SHP77 treated with DMSO at 0.1 percent for 48 hours (cell line): ENCODE data around the gene NOL11.
A peak's percentile ranks its signal among the peaks of the same experiment; 100 is the strongest.
"Not testable (repeated sequence)": the region's sequence is repeated elsewhere in the genome, so short reads cannot be mapped to it uniquely, and the experiment has no call there.

Source experiments
- DNase-seq: peaks from one replicate; lab custom pipeline; 2025; lab: John Stamatoyannopoulos, UW

Gene NOL11

DNA sequence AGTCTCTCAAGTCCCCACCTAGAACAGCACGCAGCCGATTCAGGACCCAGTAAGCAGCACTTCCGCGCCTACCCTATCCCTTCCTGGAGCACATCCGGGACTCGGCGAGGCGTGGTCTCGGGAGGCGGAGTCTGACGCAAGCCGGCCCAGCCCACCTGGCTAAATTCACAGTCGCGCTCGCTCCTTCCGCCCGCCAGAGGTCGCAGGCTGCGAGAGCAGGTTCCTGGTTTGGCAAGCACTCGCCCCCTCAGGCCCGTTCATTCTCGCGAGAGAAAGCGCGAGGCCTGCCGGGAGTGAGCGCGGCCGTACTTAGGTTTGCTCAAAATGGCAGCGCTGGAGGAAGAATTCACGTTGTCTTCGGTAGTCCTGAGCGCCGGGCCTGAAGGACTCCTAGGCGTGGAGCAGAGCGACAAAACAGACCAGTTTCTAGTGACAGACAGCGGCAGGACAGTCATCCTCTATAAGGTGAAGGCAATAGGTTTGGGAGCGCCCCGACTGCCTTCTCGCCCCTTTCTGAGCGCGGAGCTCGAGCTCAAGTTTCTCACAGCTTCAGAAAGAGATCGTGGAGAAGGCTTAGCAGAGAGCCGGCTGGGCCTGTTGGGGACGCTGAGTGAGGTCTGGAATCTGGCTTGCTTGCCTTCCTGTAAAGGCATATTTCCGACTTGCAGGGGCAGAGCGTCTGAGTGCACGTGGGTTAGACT is at the start of gene NOL11:
TSS of gene NOL11 (plus strand) at position 313 of the 701 bp plus-strand sequence. CDS start at position 325, 12 bp downstream.
- peak; percentile 94 for DNase-seq

DNA sequence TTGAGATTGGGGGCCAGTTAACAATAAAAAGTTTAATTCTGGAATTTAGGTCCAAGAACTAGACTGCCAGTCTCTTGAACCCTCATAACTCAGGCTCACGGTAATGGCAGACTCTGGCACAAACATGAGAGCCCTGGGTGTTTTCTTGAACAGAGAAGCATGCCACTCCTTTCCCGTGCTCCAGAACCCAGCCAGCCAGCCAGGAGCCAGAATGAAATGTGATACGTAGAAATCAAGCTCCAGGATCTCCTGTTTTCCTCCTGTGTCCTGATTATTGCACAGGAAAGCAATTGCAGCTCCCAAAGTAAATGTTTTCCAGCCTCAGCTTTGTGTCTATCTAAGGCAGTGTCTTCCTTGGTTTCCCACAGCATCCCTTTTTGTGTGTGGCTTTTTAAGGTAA is 46.2 kb upstream of the NOL11 start:
- no peak for DNase-seq

DNA sequence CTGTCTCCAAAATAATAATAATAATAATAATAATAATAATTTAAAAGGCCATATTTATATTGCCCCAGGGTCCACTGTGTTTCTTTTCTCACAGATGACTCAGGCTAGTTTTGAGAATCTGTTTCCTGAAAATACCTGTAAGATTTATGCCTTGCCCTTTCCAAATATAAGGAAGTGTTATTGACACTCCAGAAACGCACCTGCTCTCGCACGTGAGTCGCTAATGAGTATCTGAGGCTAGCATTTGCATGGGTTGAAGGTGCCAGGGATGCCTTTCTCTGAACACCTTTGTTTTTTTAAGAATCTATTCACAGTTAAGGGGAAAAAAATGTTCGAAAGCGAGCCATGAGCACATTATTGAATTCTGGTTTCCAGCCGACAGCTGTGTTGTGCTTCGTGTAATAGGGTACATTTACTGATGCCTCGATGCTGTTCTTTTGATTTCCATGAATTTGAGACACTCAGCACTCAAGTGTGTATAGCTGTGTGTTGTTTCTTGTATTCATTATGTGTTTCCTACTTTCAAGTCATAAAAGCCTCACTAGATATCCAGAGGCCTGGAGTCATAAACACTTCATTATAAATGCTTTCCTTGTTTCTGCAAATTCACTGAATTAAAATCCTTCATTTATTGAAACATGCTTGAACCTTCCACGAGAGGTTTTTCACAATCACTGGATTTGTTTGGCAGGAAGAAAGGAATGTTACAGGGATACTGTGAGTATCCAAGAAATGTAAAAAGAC is 45.0 kb upstream of the NOL11 start:
- no peak for DNase-seq

DNA sequence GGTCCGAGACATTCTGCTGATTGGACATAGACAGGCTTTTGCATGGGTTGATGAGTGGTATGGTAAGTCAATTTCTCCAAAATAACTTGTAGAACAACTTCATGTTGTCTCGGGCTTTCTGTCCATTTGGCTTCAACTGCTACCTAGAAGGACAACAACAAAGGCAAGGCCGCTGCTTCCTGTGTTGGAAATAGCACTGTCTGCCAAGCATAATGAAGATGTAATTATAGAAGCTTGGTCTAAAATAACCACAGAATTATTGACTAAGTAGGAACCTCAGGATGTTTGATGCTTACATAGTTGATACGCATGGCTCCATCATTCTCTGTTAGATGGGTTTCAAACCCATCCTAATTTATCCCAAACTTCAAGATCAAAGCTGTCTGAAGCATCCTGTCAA is 42.3 kb upstream of the NOL11 start:
- DNase-seq, result no peak

DNA sequence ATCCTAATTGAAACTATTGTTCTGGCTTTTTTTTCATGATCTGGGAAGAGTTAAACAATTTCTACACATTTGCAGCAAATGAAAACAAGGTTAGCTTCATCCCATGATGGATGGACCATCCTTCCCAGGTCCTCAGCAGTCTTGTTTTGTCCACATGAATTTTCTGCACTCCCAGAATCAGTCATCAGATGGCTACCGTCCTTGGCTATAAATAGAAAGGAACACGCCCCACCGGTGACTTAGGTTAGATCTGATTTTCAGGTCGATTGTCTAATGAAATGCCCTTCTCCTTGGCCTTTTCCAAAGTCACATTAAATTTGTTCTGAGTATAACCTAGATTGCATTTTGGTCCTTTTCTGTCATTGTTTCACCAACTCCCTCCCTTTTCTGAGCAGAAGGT is 41.4 kb upstream of the NOL11 start:
- DNase-seq, result no peak

DNA sequence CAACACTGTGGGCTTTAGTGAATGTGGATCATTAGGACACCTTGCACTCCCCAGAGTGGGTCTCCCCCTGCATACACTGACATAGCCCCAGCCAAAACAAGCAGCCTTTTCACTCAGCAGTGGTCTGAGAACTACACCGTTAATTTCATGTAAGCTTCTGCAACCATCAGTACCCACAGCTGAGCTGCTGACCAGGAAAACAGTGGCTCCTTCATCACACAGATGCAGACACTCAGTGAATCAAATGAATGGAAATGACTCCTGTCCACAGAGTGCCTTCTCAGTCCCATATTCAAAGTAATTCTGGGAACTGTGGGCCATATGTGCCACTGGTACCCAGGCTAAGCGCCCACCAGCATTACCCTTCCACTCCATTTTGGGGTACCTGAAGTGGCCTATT is 39.3 kb upstream of the NOL11 start:
- no peak for DNase-seq

DNA sequence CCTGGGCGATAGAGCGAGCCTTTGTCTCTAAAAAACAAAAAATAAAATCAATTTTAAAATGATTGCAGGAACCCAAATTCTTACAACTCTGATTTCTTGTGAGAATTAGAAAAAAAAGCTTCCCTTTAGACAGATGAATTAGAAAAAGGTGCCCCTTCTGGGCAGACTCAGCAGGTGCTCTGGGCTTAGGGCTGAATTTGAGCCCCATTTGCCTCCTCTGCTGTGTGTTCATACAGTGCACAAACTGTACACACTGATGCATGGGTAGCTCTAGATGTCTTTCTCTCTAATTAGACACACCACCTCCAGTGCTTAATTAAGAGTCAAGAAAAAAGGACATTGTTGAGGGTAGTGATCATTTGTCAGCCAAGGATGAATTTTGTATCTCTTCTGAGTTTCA is 38.5 kb upstream of the NOL11 start:
- DNase-seq, result no peak

DNA sequence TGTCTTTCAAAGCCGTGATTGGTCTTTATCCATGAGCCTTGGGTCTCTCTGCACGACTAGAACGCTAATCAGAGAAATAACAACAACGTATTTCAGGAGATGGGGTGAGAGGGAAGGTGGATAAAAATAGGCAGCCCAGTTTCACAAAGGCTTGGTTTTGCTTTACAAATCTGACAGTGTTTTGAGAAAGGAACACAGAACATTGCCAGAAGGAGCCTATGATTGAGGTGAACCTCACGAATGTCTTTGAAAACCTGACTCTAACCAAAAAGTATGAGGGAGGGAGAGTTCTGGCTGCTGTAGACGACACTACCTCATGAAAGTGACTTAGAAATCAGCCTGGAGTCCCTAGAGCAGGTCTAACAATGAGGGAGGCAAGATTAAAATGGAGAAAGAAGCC is 38.0 kb upstream of the NOL11 start:
- no peak for DNase-seq

DNA sequence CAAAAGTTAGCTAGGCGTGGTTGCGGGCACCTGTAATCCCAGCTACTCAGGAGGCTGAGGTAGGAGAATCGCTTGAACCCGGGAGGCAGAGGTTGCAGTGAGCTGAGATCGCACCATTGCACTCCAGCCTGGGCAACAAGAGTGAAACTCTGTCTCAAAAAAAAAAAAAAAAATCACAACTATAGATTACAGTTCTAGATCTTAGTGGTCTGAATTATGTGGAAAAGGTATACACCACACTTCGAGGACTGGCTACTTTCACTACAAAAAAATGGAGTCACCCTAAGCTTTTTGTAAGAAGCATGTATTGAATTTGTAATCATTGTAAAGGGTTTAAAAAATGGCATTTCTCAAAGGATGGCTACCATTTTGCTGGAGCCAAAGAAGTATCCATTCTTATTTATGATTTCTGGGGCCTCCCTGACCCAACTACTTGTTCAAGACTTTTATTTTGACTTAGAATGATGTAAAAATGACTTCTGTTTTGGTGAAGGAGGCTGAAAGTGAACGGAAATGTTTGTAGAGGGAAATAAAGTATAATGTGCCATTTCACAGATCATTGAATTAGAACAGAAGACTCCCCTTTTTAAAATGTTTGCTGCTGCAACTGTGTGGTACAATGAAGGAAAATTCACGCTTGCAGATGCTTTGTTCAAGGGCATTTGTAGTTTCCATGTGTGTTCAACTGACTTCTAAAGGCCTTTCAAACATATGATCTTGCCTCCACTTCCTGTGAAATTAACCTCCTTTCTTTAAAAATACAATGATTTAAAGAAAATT is 37.1 kb upstream of the NOL11 start:
- no peak for DNase-seq

DNA sequence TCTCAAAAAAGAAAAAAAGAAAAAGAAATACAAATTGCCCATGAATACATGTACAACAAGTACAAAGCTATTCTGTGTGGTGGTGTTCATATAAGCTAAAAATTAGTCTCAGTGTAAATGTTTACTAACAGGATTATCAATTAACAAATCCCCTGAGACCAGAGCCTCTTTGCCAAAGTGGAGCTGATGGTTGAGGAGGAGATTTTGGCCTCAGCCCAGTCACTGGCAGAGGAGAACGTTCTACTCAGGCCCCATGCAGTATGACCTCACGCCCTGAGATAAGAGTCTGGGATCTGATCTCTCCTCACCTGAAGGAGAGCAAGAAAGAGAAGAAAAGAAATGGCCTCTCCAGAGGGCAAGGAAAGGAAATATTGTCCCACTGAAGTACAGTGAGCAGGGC is 35.5 kb upstream of the NOL11 start:
- DNase-seq, result no peak

DNA sequence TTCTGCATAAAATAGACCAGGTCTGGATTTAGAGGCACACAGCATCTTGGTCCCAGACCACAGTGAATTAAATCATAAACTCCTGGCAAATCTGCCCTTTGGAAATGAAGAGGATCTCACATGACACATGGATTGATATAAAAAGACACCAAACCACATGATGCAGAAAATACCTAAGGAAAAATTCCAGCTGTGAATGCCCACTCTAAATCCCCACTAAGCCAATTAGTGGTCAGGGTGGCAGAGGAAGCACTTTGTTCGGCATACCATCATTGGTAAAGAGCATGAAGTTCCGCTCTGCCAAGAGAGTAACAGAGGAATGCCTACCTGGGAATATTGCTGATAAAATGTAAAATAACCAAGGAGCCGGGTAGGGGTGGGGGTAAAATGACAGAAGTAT is 32.4 kb upstream of the NOL11 start:
- DNase-seq, result no peak

DNA sequence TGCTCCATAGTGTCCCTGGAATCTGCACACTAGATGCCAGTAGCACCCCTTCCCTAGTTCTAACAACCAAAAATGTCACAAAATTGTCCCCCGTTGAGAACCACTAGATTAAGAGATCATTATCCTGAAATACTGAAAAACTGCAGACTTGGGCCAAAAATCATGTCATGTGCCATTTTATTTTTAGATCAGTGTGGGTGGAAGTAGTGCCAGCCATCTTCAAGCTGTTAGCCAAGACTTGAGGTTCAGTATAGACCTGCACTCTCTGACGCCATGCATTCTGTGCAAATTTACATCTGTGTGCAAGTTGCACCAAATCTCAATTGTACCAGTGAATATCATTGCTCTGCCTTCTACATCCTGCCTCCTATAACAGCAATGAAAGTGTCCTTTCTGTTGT is 31.5 kb upstream of the NOL11 start:
- no peak for DNase-seq

DNA sequence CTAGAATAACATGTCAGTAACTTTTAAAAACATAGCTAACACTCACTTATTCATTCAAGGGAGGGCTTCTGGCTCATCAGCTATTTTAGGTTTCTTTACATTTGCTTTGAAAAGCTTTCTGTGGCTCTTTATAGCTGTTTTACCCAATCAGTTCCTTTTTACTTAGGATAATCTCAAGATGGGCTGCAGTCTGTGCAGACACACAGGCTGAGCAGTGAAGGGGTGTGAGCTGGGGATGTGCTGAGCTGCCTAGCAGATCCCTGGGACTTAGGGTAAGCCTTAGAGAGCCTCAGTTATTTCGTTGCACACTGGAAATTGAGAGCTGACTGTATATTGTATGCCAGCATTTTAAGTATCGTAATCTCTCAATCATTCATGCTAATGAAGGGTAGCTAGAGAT is 30.2 kb upstream of the NOL11 start:
- DNase-seq, result no peak

DNA sequence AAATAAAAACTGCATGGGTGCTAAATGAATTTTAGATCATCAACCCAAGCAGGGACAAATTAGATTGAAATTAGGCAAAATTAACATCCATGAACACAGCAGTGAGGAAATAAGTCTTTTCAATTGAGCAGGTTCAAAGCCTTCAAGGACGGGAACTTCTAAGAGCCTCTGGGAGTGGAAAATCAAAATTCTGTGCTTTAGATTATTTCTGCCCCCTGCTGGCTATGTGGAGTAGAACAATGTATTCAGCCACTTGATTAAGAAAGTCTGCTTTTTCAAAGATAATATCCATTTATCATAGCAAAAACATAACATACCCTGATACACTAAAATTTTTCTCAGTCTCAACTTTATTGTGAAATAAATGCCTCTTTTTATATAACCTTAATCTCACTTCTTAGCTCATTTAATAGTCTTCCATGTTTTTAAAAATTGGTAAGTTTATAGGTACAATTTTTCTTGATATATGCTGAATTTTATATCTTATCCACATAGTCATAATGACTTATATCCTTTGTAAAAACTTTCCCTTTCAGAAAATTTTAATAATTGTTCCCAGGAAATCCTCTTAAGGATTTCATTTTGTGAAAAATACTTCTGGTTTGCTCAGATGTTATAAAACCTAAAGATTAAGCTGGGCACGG is 28.1 kb upstream of the NOL11 start:
- peak; percentile 5 for DNase-seq

DNA sequence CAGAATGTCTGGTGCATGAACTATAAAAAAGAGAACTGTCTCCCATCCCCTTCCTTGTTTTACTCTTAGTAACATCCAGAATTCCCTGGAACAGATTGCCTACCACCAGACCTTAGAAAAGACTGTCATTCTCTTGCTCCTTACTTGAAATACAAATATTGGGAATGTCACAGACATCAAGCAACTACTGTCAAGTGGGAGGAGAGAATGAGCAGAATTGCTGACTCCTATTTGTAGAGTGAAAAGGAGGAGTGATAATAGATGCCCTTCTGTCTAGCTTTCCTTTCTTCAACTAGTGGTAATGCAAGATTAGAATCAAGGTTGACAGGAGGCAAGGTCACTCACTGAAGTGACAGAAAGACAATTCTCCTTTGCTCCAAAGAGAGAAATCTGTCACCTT is 23.9 kb upstream of the NOL11 start:
- no peak for DNase-seq

DNA sequence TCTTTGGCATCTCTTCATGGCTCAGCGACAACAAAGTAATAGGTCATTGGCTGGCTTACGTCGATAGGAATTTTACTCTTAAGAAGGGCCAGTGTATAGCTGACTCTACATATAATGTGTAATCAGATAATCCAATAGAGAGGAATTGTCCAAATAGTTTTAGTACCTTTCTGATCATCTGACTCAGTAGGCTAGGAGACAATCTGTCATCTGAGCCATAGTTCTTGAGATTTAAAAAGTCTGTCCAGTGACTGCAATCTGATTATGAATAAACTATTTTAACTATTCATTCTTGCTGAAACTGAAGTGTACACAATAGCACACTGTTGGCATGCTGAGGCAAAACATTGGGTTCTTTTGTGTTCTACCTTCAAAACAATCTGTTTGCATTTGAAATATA is 21.4 kb upstream of the NOL11 start:
- no peak for DNase-seq

DNA sequence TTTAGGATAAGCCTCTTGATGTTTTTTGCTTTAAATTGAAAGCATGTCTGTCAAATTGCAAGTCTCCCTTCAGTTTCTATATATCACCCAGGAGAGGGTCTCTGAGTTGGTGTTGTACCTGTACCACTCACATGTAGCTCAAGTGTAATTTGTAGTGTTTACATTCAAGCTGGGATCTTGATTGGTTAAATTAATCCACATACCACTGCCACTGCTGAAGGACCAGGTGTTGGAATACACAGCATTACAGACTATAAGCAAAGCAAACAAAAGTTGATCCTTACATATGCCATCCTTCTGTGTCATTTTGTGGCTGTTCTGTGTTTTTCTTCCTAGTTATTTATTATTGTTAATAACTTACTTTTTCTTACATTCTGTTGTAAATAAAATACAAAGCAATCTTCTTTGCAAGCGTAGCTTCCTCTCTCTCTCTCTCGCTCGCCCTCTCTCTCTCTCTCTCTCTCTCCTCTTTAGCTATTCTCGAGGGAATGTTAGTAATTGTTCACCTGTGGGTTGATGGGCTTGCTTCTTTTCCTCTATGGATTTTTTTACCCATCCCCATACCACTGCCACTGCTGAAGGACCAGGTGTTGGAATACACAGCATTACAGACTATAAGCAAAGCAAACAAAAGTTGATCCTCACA is 20.8 kb upstream of the NOL11 start:
- no peak for DNase-seq

DNA sequence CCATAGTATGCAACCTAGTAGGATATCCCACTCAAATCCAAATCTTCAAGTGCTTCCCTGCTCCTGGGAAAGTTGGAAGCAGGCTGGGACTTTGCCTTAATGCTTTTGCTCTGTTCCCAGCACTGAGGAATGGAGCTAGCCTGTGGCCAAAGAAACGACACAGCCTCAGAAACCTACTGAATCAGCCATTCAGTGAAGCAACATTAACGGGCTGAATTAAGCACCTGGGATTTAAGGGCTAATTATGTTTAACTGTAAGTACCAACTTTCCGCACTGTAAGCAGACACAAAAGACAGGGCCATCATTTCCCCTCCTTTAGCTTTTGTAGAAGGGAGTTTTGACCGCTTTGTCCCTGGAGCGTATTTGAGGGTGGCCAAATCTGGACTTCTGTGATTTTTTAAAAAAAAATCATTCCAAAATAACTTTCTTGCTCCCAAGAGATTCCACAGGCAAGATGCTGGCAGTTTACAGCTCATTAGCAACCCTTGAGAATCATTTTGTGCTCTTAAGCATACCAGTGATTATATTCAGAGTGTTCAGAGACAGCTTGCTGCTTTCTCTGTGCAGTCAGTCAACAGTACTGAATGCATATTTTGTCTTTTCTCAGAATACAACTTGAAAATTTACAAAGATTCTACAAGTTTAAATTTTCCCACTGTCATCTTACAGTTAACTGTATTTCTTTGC is 17.6 kb upstream of the NOL11 start:
- no peak for DNase-seq

DNA sequence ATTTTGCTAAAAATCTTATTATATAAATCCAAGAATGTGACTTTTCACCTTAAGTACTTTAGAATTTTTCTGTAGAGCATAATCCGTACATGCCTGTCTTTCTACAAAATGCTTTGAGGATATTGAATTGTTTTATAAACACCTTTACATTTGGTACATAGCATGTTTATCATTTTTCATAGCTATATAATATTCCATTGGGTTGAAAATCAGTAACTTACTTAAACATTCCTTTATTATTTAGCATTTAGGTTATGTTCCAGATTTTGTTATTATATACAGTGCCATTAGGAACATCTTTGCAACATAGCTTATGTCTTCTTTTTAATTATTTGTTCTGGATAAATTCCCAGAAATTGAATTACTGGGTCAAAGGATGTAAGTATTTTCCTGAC is 17.0 kb upstream of the NOL11 start:
- DNase-seq, result no peak

DNA sequence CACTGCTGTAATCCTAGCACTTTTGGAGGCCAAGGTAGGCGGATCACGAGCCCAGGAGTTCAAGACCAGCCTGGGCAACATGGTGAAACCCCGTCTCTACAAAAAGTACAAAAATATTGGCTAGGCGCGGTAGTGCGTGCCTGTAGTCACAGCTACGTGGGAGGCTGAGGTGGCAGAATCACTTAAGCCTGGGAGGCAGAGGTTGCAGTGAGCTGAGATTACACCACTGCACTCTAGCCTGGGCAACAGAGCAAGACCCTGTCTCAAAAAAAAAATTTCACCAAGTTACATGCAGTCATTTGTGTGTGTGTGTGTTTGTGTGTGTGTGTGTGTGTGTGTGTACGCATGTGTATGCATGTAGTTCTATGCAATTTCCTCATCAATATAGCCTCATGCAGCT is 14.9 kb upstream of the NOL11 start:
- not testable (repeated sequence) for DNase-seq

DNA sequence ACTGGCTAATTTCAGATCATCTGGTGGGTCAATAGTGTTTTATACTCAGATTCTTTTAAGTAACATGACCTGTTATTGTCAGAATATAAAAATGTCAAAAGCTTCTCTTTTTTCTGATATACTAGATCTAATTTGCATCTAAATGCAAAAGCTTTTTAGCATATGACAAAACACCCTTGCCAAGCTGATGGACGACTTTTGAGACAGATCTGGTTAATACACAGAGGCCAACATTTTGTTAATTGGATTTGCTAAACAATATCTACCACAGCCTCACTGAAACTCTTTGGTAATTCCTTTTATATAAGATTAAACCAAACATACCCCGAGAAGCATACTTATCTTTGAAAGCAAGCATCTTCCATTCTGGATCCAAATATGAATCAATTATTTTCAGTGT is 10.3 kb upstream of the NOL11 start:
- no peak for DNase-seq
